ENCODE data around the gene ZDHHC1.

- TF ChIP-seq, protein P1, sequence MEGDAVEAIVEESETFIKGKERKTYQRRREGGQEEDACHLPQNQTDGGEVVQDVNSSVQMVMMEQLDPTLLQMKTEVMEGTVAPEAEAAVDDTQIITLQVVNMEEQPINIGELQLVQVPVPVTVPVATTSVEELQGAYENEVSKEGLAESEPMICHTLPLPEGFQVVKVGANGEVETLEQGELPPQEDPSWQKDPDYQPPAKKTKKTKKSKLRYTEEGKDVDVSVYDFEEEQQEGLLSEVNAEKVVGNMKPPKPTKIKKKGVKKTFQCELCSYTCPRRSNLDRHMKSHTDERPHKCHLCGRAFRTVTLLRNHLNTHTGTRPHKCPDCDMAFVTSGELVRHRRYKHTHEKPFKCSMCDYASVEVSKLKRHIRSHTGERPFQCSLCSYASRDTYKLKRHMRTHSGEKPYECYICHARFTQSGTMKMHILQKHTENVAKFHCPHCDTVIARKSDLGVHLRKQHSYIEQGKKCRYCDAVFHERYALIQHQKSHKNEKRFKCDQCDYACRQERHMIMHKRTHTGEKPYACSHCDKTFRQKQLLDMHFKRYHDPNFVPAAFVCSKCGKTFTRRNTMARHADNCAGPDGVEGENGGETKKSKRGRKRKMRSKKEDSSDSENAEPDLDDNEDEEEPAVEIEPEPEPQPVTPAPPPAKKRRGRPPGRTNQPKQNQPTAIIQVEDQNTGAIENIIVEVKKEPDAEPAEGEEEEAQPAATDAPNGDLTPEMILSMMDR (IDR thresholded peaks at IDR 0.05) = no peak
- no peak for TF ChIP-seq POLR2A (IDR thresholded peaks at IDR 0.05)
Observed at GRCh38 chr16:67405336-67405735, 10.9 kb downstream of the ZDHHC1 start.

All from testis (tissue), 2 donors.